ENCODE results near the gene NRDE2.

- TF ChIP-seq CTCF (IDR thresholded peaks at IDR 0.05; ENCODE audit: insufficient read depth, low read length, poor library complexity, severe bottlenecking) (no peak), EZH2phosphoT487 (conservative IDR thresholded peaks at IDR 0.05; ENCODE audit: low read length) (no peak)
These were observed 63.3 kb downstream of the NRDE2 start for GRCh38 chr14:90268420-90268819.
